EL (cell line): ENCODE data around the gene KCNS3.
A peak's percentile ranks its signal among the peaks of the same experiment; 100 is the strongest.
"Not testable (repeated sequence)": the region's sequence is repeated elsewhere in the genome, so short reads cannot be mapped to it uniquely, and the experiment has no call there.

Experiments used
- DNase-seq: peaks from one replicate; pipeline ENCODE4 v3.0.0-alpha.2; 2016

Gene KCNS3

GRCh38 chr2:17950006-17950405, 71.5 kb downstream of the KCNS3 start:
- no peak for DNase-seq

- no peak for DNase-seq
Measured at GRCh38 chr2:17951563-17951962, 73.1 kb downstream of the KCNS3 start.

DNA sequence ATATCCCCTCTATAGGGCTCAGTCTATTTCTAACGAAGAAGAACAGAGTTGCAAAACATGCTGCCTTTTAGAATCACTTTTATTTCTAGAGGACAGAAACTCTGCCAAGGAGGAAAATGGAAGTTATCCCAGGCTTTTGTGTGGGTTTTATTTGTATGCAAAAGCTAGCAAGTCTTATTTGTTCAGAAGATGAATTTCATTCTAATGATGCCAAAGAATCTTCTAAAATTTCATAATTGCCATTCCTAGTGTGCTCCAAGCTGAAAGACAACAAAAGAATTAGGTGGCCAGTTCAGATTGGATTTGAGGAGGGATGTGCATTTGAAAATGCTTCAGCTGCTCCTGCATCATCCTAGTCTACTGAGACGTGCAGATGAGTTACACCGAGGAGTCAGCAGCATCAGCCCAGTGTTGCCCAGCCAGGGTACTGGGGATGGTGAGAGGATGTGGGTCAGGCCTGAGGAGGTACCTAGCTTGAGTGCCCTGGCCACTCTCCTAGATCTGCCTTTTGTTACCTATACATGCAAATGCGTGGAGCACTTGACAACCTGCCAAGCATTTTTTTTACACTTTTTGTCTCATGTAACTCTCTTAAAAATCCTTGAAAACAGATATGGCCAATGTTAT, 80.1 kb downstream of the KCNS3 start:
- DNase-seq, result no peak

- DNase-seq, result no peak
Measured at GRCh38 chr2:17959356-17959755, 80.9 kb downstream of the KCNS3 start.

GRCh38 chr2:17959833-17960232, 81.4 kb downstream of the KCNS3 start:
- DNase-seq, result no peak

- no peak for DNase-seq
Measured at GRCh38 chr2:17960925-17961324, 82.5 kb downstream of the KCNS3 start.

DNA sequence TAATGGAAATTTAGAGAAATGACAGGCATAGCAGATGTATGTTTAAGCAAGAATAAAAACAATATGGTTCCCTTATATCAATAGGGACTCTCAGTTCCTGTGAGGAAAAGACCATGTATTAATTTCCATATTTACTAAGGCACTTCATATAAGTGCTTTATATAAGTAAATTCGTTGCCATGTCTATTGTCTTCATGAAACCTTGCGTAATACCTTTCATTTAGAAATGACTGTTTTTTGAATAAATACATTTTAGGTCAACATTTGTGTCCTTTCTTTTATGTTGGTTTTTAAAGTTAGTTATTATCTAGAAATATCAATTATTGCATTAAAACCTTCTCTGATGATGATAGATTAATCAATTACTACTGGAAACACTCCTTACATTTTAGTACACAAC, 83.3 kb downstream of the KCNS3 start:
- no peak for DNase-seq

DNA sequence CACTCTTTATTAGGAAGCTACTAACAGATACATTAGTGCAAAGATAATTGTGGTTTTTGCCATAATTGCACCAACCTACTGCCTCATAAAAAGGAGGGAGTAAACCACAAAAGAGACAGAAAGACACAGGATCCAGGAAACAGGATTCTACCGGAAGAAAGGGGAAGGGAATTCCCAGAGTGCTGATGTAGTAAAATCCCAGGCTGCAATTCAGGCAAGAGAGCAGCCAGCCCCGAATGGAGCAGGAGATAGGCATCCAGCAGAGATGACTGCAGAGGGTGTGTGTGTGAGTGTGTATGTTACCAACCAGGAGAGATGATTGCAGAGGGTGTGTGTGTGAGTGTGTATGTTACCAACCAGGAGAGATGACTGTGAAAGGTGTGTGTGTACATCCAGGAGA, 84.4 kb downstream of the KCNS3 start:
- peak; percentile 5 for DNase-seq

DNA sequence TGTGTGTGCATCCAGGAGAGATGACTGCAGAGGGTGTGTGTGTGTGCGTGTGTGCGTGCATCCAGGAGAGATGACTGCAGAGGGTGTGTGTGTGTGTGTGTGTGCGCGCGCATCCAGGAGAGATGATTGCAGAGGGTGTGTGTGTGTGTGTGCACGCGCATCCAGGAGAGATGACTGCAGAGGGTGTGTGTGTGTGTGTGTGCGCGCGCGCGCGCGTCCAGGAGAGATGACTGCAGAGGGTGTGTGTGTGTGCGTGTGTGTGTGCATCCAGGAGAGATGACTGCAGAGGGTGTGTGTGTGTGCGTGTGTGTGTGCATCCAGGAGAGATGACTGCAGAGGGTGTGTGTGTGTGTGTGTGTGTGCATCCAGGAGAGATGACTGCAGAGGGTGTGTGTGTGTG, 85.1 kb downstream of the KCNS3 start:
- DNase-seq, result not testable (repeated sequence)

GRCh38 chr2:17965196-17965595, 86.7 kb downstream of the KCNS3 start:
- no peak for DNase-seq

- DNase-seq, result no peak
Measured at GRCh38 chr2:17966798-17967197, 88.3 kb downstream of the KCNS3 start.

GRCh38 chr2:17969661-17970060, 91.2 kb downstream of the KCNS3 start:
- no peak for DNase-seq

GRCh38 chr2:17971531-17972125, 93.2 kb downstream of the KCNS3 start:
- no peak for DNase-seq

GRCh38 chr2:17972991-17973390, 94.5 kb downstream of the KCNS3 start:
- DNase-seq, result no peak

- no peak for DNase-seq
Measured at GRCh38 chr2:17975401-17975800, 96.9 kb downstream of the KCNS3 start.

DNA sequence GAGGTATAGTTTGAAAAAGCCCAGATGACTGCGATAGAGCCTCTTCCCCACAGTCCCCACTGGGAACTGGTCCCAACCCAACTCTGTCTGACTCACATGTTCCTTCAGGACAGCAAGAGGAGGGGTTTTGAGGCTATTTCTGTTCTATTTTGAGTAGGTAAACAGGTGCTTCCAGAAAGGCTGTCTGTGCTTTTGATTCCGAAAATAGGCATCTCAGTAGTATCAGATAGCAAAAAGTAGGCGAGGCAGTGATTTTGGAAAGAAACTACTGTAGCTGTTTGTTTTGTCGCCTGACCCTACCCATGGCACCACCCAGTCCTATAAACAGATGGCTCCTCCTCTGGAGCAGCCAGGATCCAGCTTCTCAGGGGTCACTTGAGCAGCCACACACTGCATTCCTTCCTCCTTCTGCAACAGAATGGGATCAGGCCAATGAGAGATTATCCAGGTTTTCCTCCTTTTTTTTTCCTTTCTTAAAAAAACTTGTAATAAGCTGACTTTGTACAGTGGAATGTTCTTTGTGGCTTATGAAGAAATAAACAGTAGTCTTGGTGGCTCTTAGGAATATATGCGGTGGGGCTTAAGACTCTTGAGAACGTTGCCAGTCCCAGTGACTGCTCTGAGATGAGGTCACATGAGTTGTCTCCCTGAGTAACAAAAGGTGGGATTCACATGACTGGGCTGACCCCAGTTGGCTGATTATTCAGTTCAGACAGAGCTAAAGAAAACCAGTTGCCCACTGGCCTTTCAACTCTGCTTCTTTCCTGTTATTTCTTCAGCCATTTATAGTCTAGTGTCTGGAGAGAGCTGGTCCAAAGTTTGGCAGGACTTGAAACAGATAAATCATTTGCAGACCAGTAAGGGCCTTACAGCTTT, 98.6 kb downstream of the KCNS3 start:
- DNase-seq, result peak; percentile 97

GRCh38 chr2:17979707-17980106, 101.2 kb downstream of the KCNS3 start:
- DNase-seq, result peak; percentile 77

- DNase-seq, result no peak
Measured at GRCh38 chr2:17981936-17982335, 103.5 kb downstream of the KCNS3 start.
